K562 (cell line): Measurements from ENCODE around the gene TMEM131L. TPM values are rescaled to one million over a fixed set of nuclear protein-coding genes. Genes with fewer than 3 reads are reported as not detected.

Source experiments
- CBFA2T2 ChIP-seq: fragments of 450-650 bp; conservative IDR thresholded peaks from 2 replicates; pipeline ENCODE4 v1.6.1; 2017; ENCODE audit warnings: mild to moderate bottlenecking
- CC2D1A ChIP-seq: fragments of 450-650 bp; IDR thresholded peaks from 2 replicates; pipeline ENCODE4 v1.6.1; 2017; ENCODE audit warnings: mild to moderate bottlenecking
- CXXC5 ChIP-seq: fragments of 250-450 bp; sonication (Bioruptor Pico); IDR thresholded peaks from 2 replicates; pipeline ENCODE4 v1.8.0; 2022; ENCODE audit warnings: inconsistent platforms, mild to moderate bottlenecking, moderate library complexity
- EWSR1 ChIP-seq: fragments of 450-650 bp; IDR thresholded peaks from 2 replicates; pipeline ENCODE4 v1.6.1; 2018; ENCODE audit warnings: borderline replicate concordance, mild to moderate bottlenecking, low read depth, moderate library complexity; ENCODE audit not compliant: partially characterized antibody
- FOSL1 ChIP-seq: fragments of 200-800 bp; sonication (Bioruptor generic); conservative IDR thresholded peaks from 2 replicates; pipeline ENCODE4 v1.6.1; 2016; ENCODE audit warnings: missing genetic modification characterization, missing compliant biosample characterization
- ILF3 ChIP-seq: fragments of 450-650 bp; IDR thresholded peaks from 2 replicates; pipeline ENCODE4 v1.6.1; 2018; ENCODE audit warnings: antibody characterized with exemption, mild to moderate bottlenecking, moderate library complexity, borderline replicate concordance
- MTA3 ChIP-seq: fragments of 450-650 bp; formaldehyde crosslinking; IDR thresholded peaks from 2 replicates; pipeline ENCODE4 v1.6.1; 2017; ENCODE audit warnings: mild to moderate bottlenecking, borderline replicate concordance
- MYC ChIP-seq, 2 experiments: fragments of 250-450 bp in 1 of 2; sonication (Bioruptor Pico) in 1 of 2; IDR thresholded peaks; 2 replicates each; pipeline versions ENCODE4 v1.5.1 to v1.6.1; 2012 to 2021; ENCODE audit warnings: low read depth in 2 of 2, borderline replicate concordance in 1 of 2, improper control_type of control experiment in 1 of 2, low read length in 1 of 2, mild to moderate bottlenecking in 1 of 2, moderate library complexity in 1 of 2
- OTX1 ChIP-seq: fragments of 450-650 bp; formaldehyde crosslinking; IDR thresholded peaks from 2 replicates; pipeline ENCODE4 v1.4.0; 2022; ENCODE audit warnings: mild to moderate bottlenecking
- POLR2B ChIP-seq: fragments of 450-650 bp; IDR thresholded peaks from 2 replicates; pipeline ENCODE4 v1.6.1; 2018; ENCODE audit warnings: low read depth; ENCODE audit not compliant: partially characterized antibody
- POLR3A ChIP-seq: IDR thresholded peaks from 2 replicates; pipeline ENCODE4 v1.6.1; 2011; ENCODE audit warnings: borderline replicate concordance, mild to moderate bottlenecking, moderate library complexity; ENCODE audit not compliant: insufficient read length, insufficient read depth; ENCODE audit errors: extremely low read depth
- RCOR1 ChIP-seq, 2 experiments: IDR thresholded peaks; 2 replicates each; pipeline ENCODE4 v1.6.1; 2012; ENCODE audit warnings: low read depth in 2 of 2, low read length in 2 of 2, borderline replicate concordance in 1 of 2, improper control_type of control experiment in 1 of 2
- SMAD4 ChIP-seq: fragments of 250-450 bp; sonication (Bioruptor Pico); conservative IDR thresholded peaks from 2 replicates; pipeline ENCODE4 v1.8.0; 2021; ENCODE audit warnings: inconsistent platforms, mild to moderate bottlenecking, moderate library complexity
- ZNF316 ChIP-seq: fragments of 450-650 bp; IDR thresholded peaks from 2 replicates; pipeline ENCODE4 v1.6.1; 2016
- ZNF76 ChIP-seq: fragments of 250-450 bp; sonication (Bioruptor Pico); IDR thresholded peaks from 2 replicates; pipeline ENCODE4 v1.4.0; 2020; ENCODE audit warnings: mild to moderate bottlenecking, moderate library complexity, borderline replicate concordance
- polyA plus RNA-seq, 8 experiments: library from polyadenylated mRNA; depleted of rRNA in 4 of 8; stranded (reverse) in 5 of 8; unstranded in 3 of 8; fragments of >200 nt; fragmentation: Nextera tagmentation in 2 of 8; fragmentation: Illumina TruSeq in 1 of 8; extraction: Ambion mirVana in 2 of 8; extraction: Trizol in 1 of 8; gene quantifications; 2 replicates each; pipeline versions ENCODE4 v1.2.1 to v1.2.3, GENCODE V29; 2011 to 2014; ENCODE audit warnings: inconsistent platforms in 1 of 8, missing spikeins in 1 of 8
- total RNA-seq, 7 experiments: library from RNA; depleted of rRNA in 6 of 7; stranded (reverse); fragments of >200 nt in 6 of 7; fragmentation: Illumina TruSeq in 2 of 7; extraction: Trizol in 2 of 7; gene quantifications; 2 replicates each; pipeline versions ENCODE4 v1.2.1 to v1.2.3, GENCODE V29; 2011 to 2021; ENCODE audit warnings: low replicate concordance in 1 of 7
- TF ChIP-seq, protein P1 (sequence below): sonication (generic); formaldehyde crosslinking; IDR thresholded peaks from 2 replicates; pipeline ENCODE4 v1.8.1; 2023; ENCODE audit warnings: mild to moderate bottlenecking, missing genetic modification reagents, moderate library complexity
- TF ChIP-seq, protein P2 (sequence below), 3 experiments: fragments of 200-800 bp in 1 of 3; sonication (Bioruptor generic) in 1 of 3; sonication (generic) in 1 of 3; formaldehyde crosslinking in 1 of 3; IDR thresholded peaks; 2 replicates each; pipeline versions ENCODE4 v1.6.1 to v1.8.0; 2016 to 2022; ENCODE audit warnings: mild to moderate bottlenecking in 2 of 3, missing compliant biosample characterization in 2 of 3, missing genetic modification characterization in 2 of 3, missing genetic modification reagents in 1 of 3
- TF ChIP-seq, protein P3 (sequence below), 3 experiments: fragments of 200-800 bp in 1 of 3; fragments of 250-450 bp in 1 of 3; fragments of 450-650 bp in 1 of 3; sonication (Bioruptor Pico) in 1 of 3; sonication (Bioruptor generic) in 1 of 3; formaldehyde crosslinking in 1 of 3; IDR thresholded peaks; 2 replicates each; pipeline versions ENCODE4 v1.6.1 to v1.8.0; 2016 to 2022; ENCODE audit warnings: mild to moderate bottlenecking in 2 of 3, missing genetic modification characterization in 2 of 3, missing compliant biosample characterization in 1 of 3, moderate library complexity in 1 of 3
- TF ChIP-seq, protein P4 (sequence below): sonication (generic); IDR thresholded peaks from 2 replicates; pipeline ENCODE4 v1.6.1; 2016

TMEM131L gene
- total and polyA plus RNA-seq, 9 of the 15 experiments (the other 6 are each of a cell fraction or from before 2014, with no cell fraction given): 1.2 to 20.8 (median 12.9) TPM

DNA sequence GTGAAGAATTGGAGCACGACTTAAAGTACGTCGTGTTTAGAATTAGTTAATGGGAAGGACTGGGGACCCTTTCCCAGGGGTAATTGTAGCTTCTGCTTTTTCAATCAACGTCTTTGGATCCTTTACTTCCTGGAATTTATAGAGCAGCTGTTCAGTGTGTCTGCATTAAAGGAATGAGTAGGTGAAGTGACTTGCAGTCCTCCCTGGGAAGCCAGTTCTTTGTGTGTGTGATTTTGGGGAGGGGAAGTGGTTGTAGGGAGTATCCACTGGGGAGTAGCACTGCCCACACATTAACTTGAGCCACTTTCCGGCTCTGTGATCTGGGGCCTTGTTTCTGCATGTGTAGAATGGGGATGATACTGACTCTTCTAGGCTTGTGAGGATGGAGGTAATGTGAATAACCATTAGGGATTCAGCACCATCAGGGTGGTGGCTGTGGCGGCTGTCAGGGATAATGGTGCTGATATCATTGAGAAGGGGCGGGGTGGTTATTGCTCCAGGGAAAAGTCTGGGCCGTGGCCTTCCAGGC is 54.7 kb downstream of the TMEM131L start (continued):
- TF ChIP-seq RCOR1 (IDR thresholded peaks at IDR 0.05; ENCODE audit: borderline replicate concordance in 1 of 2, low read depth in 2 of 2, low read length in 2 of 2) (peak in 1 of 2 experiments; percentile 27; a peak in 1 of 4 replicates), ZNF316 (no peak), ILF3 (no peak), CC2D1A (no peak), ZNF76 (CRISPR knock-in tag) (no peak), EWSR1 (no peak), MYC (IDR thresholded peaks at IDR 0.05; ENCODE audit: low read depth, low read length) (no peak), MYC (CRISPR knock-in tag; IDR thresholded peaks at IDR 0.05; ENCODE audit: borderline replicate concordance, low read depth) (no peak), POLR3A (no peak), CBFA2T2 (no peak; the same call in 1 of the 2 replicates), FOSL1 (tag) (no peak), SMAD4 (CRISPR knock-in tag) (no peak), MTA3 (0 out of 2 replicates have a peak, but pooled peaks have one; percentile 27), OTX1 (CRISPR knock-in tag) (no peak), CXXC5 (CRISPR knock-in tag) (no peak), POLR2B (no peak)
- TF ChIP-seq, protein P1, sequence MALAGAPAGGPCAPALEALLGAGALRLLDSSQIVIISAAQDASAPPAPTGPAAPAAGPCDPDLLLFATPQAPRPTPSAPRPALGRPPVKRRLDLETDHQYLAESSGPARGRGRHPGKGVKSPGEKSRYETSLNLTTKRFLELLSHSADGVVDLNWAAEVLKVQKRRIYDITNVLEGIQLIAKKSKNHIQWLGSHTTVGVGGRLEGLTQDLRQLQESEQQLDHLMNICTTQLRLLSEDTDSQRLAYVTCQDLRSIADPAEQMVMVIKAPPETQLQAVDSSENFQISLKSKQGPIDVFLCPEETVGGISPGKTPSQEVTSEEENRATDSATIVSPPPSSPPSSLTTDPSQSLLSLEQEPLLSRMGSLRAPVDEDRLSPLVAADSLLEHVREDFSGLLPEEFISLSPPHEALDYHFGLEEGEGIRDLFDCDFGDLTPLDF (CRISPR knock-in tag): no peak
- TF ChIP-seq, protein P2, sequence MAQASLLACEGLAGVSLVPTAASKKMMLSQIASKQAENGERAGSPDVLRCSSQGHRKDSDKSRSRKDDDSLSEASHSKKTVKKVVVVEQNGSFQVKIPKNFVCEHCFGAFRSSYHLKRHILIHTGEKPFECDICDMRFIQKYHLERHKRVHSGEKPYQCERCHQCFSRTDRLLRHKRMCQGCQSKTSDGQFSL (CRISPR knock-in tag; IDR thresholded peaks at IDR 0.05): no peak
- TF ChIP-seq, protein P2 (tag; IDR thresholded peaks at IDR 0.05): no peak
- TF ChIP-seq, protein P3, sequence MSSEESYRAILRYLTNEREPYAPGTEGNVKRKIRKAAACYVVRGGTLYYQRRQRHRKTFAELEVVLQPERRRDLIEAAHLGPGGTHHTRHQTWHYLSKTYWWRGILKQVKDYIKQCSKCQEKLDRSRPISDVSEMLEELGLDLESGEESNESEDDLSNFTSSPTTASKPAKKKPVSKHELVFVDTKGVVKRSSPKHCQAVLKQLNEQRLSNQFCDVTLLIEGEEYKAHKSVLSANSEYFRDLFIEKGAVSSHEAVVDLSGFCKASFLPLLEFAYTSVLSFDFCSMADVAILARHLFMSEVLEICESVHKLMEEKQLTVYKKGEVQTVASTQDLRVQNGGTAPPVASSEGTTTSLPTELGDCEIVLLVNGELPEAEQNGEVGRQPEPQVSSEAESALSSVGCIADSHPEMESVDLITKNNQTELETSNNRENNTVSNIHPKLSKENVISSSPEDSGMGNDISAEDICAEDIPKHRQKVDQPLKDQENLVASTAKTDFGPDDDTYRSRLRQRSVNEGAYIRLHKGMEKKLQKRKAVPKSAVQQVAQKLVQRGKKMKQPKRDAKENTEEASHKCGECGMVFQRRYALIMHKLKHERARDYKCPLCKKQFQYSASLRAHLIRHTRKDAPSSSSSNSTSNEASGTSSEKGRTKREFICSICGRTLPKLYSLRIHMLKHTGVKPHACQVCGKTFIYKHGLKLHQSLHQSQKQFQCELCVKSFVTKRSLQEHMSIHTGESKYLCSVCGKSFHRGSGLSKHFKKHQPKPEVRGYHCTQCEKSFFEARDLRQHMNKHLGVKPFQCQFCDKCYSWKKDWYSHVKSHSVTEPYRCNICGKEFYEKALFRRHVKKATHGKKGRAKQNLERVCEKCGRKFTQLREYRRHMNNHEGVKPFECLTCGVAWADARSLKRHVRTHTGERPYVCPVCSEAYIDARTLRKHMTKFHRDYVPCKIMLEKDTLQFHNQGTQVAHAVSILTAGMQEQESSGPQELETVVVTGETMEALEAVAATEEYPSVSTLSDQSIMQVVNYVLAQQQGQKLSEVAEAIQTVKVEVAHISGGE (CRISPR knock-in tag; IDR thresholded peaks at IDR 0.05): no peak
- TF ChIP-seq, protein P4, sequence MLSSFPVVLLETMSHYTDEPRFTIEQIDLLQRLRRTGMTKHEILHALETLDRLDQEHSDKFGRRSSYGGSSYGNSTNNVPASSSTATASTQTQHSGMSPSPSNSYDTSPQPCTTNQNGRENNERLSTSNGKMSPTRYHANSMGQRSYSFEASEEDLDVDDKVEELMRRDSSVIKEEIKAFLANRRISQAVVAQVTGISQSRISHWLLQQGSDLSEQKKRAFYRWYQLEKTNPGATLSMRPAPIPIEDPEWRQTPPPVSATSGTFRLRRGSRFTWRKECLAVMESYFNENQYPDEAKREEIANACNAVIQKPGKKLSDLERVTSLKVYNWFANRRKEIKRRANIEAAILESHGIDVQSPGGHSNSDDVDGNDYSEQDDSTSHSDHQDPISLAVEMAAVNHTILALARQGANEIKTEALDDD: 0 out of 2 replicates have a peak, but pooled peaks have one; percentile 16
